Osteocyte (in vitro differentiated cells): ENCODE measurements around the gene DNASE2B. TPM values are rescaled to one million over a fixed set of nuclear protein-coding genes. Genes with fewer than 3 reads are reported as not detected.

Experiments used
- total RNA-seq: library from RNA; stranded (reverse); gene quantifications from 2 replicates; pipeline ENCODE4 v1.2.1, GENCODE V29; 2021

DNASE2B gene
- total RNA-seq, 1 donor from 2014 or later, result not detected

Other genes starting within 250 kb of the DNASE2B start
- 0.81 and 0.99 TPM in 2 replicates for gene SAMD13, start 96.8 kb upstream of the DNASE2B start, total RNA-seq
- 23.4 and 24.6 TPM in 2 replicates for gene RPF1, start 80.8 kb downstream of the DNASE2B start, total RNA-seq
- 1.7 and 2.3 TPM in 2 replicates for gene SPATA1, start 107.9 kb downstream of the DNASE2B start, total RNA-seq
- 89.3 and 90.4 TPM in 2 replicates for gene GNG5, start 108.1 kb downstream of the DNASE2B start, total RNA-seq
- 18.3 and 20.2 TPM in 2 replicates for gene CTBS, start 176.0 kb downstream of the DNASE2B start, total RNA-seq